Glutamatergic neuron (in vitro differentiated cells): ENCODE results near the gene NUTF2. TPM values are rescaled to one million over a fixed set of nuclear protein-coding genes. Genes with fewer than 3 reads are reported as not detected.

Experiments used
- DNase-seq: peaks from one replicate; pipeline ENCODE4 v3.0.0; 2022
- H3K27ac Mint-ChIP-seq: one replicate; pipeline ENCODE4 v1.8.0; 2020; ENCODE audit warnings: mild to moderate bottlenecking, mixed read lengths, inconsistent platforms; ENCODE audit not compliant: unreplicated experiment
- H3K27me3 Mint-ChIP-seq: one replicate; pipeline ENCODE4 v1.8.0; 2020; ENCODE audit warnings: mild to moderate bottlenecking, moderate library complexity, mixed read lengths, inconsistent platforms; ENCODE audit not compliant: unreplicated experiment
- H3K36me3 Mint-ChIP-seq: one replicate; pipeline ENCODE4 v1.8.0; 2020; ENCODE audit warnings: mild to moderate bottlenecking, mixed read lengths, inconsistent platforms; ENCODE audit not compliant: unreplicated experiment
- H3K4me1 Mint-ChIP-seq: one replicate; pipeline ENCODE4 v1.8.0; 2020; ENCODE audit warnings: mild to moderate bottlenecking, low read depth, mixed read lengths, inconsistent platforms; ENCODE audit not compliant: unreplicated experiment
- H3K4me3 Mint-ChIP-seq: one replicate; pipeline ENCODE4 v1.8.0; 2020; ENCODE audit warnings: mild to moderate bottlenecking, mixed read lengths, inconsistent platforms; ENCODE audit not compliant: unreplicated experiment
- H3K9me3 Mint-ChIP-seq: one replicate; pipeline ENCODE4 v1.8.0; 2020; ENCODE audit warnings: mild to moderate bottlenecking, moderate library complexity, mixed read lengths, inconsistent platforms; ENCODE audit not compliant: unreplicated experiment
- total RNA-seq: library from RNA; stranded (reverse); fragmentation: NEBNext Ultra II Directional; extraction: Animal tissue kit (Norgen Biotek cat#: 25700); gene quantifications from one replicate; pipeline ENCODE4 v1.2.1, GENCODE V29; 2021; ENCODE audit not compliant: unreplicated experiment
- TF ChIP-seq, protein P1 (sequence below): fragments of 200-600 bp; sonication (generic); IDR thresholded peaks from one replicate; pipeline ENCODE4 v1.5.0; 2021; ENCODE audit not compliant: partially characterized antibody, unreplicated experiment

NUTF2 gene
- total RNA-seq, 1 donor from 2014 or later = 196 TPM

DNA sequence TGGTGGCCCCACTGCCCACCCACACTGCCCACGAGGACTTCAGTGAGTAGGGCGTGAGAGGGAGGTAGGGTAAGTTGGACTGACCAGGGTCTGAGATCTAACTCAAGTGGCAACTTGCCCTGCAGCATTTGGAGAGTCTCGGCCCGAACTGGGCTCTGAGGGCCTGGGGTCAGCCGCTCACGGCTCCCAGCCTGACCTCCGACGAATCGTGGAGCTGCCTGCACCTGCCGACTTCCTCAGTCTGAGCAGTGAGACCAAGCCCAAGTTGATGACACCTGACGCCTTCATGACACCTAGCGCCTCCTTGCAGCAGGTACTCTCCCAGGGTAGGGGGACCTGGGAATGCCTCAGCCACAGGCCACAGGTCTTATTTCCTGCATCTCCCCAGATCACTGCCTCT is 32.7 kb downstream of the NUTF2 start:
- TF ChIP-seq, protein P1, sequence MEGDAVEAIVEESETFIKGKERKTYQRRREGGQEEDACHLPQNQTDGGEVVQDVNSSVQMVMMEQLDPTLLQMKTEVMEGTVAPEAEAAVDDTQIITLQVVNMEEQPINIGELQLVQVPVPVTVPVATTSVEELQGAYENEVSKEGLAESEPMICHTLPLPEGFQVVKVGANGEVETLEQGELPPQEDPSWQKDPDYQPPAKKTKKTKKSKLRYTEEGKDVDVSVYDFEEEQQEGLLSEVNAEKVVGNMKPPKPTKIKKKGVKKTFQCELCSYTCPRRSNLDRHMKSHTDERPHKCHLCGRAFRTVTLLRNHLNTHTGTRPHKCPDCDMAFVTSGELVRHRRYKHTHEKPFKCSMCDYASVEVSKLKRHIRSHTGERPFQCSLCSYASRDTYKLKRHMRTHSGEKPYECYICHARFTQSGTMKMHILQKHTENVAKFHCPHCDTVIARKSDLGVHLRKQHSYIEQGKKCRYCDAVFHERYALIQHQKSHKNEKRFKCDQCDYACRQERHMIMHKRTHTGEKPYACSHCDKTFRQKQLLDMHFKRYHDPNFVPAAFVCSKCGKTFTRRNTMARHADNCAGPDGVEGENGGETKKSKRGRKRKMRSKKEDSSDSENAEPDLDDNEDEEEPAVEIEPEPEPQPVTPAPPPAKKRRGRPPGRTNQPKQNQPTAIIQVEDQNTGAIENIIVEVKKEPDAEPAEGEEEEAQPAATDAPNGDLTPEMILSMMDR = no peak
- H3K27me3 Mint-ChIP-seq = peaks cover 7% of the 10 kb centered on the region
- peaks cover 13% of the 10 kb centered on the region for H3K4me1 Mint-ChIP-seq
- no peak overlapping the region for H3K27ac Mint-ChIP-seq
- no peak for DNase-seq
- peaks cover 12% of the 10 kb centered on the region for H3K9me3 Mint-ChIP-seq
- H3K36me3 Mint-ChIP-seq = no peaks in the 10 kb centered on the region
- H3K4me3 Mint-ChIP-seq = no peak overlapping the region

DNA sequence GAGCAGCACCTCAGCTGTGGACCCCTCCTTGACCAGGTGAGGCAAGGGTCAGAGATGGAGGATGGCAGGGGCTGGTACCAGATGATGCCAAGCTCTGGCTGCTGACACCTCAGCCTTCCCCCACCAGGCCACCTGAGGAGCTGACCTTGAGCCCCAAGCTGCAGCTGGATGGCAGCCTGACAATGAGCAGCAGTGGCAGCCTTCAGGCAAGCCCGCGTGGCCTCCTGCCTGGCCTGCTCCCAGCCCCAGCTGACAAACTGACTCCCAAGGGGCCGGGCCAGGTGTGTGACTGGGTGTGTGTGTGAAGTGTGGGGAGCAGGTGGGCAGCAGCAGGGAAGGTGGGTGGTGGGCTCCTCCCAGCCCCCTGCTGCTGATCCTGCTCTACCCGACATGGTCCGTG is 33.2 kb downstream of the NUTF2 start:
- Mint-ChIP-seq H3K27ac (no peak overlapping the region), H3K36me3 (no peaks in the 10 kb centered on the region), H3K9me3 (peaks cover 12% of the 10 kb centered on the region), H3K4me3 (no peak overlapping the region), H3K27me3 (peaks cover 8% of the 10 kb centered on the region), H3K4me1 (peaks cover 11% of the 10 kb centered on the region)
- TF ChIP-seq, protein P1 = no peak
- DNase-seq = no peak

DNA sequence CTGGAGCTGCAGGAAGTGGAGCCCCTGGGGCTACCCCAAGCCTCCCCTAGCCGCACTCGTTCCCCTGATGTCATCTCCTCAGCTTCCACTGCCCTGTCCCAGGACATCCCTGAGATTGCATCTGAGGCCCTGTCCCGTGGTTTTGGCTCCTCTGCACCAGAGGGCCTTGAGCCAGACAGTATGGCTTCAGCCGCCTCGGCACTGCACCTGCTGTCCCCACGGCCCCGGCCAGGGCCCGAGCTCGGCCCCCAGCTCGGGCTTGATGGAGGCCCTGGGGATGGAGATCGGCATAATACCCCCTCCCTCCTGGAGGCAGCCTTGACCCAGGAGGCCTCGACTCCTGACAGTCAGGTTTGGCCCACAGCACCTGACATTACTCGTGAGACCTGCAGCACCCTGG is 33.9 kb downstream of the NUTF2 start:
- Mint-ChIP-seq H3K9me3 (peaks cover 8% of the 10 kb centered on the region), H3K27me3 (peaks cover 8% of the 10 kb centered on the region), H3K4me3 (no peak overlapping the region), H3K36me3 (no peaks in the 10 kb centered on the region), H3K27ac (no peak overlapping the region), H3K4me1 (peaks cover 7% of the 10 kb centered on the region)
- TF ChIP-seq, protein P1 = no peak
- no peak for DNase-seq

DNA sequence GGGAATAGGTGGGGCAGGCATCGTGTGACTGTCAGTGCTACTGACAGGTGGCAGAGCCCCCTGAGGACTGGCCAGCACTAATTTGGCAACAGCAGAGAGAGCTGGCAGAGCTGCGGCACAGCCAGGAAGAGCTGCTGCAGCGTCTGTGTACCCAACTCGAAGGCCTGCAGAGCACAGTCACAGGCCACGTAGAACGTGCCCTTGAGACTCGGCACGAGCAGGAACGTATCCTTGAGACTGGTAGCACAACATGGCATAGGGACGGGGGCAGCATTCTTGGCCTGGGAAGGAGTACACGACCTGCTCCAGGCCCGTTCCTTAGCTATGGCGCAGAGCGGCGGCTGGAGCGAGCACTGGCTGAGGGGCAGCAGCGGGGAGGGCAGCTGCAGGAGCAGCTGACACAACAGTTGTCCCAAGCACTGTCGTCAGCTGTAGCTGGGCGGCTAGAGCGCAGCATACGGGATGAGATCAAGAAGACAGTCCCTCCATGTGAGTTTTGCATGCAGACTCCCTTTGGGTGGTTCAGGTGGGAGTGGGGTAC is 35.0 kb downstream of the NUTF2 start:
- H3K27ac Mint-ChIP-seq = peak overlapping the region; percentile 28
- H3K36me3 Mint-ChIP-seq = no peaks in the 10 kb centered on the region
- peaks cover 7% of the 10 kb centered on the region for H3K4me1 Mint-ChIP-seq
- no peak overlapping the region for H3K4me3 Mint-ChIP-seq
- peaks cover 8% of the 10 kb centered on the region for H3K27me3 Mint-ChIP-seq
- no peak for DNase-seq
- H3K9me3 Mint-ChIP-seq = peaks cover 8% of the 10 kb centered on the region
- TF ChIP-seq, protein P1 = no peak

DNA sequence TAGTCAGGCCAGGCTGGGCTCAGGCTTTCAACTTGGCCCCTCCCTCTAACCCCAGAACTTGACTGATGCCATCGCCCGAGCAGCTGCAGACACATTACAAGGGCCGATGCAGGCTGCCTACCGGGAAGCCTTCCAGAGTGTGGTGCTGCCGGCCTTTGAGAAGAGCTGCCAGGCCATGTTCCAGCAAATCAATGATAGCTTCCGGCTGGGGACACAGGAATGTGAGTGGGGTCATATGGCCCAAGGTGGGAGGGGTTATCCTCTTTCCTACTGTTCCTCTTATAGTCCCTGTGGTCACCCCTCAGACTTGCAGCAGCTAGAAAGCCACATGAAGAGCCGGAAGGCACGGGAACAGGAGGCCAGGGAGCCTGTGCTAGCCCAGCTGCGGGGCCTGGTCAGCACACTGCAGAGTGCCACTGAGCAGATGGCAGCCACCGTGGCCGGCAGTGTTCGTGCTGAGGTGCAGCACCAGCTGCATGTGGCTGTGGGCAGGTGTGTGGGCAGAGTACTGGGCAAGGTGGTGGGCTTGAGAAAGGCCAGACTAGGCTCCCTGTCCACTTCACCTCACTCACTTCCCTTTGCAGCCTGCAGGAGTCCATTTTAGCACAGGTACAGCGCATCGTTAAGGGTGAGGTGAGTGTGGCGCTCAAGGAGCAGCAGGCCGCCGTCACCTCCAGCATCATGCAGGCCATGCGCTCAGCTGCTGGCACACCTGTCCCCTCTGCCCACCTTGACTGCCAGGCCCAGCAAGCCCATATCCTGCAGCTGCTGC is 35.8 kb downstream of the NUTF2 start:
- Mint-ChIP-seq H3K27me3 (peaks cover 5% of the 10 kb centered on the region), H3K4me3 (no peak overlapping the region), H3K4me1 (peaks cover 7% of the 10 kb centered on the region), H3K36me3 (no peaks in the 10 kb centered on the region), H3K27ac (no peak overlapping the region), H3K9me3 (peaks cover 8% of the 10 kb centered on the region)
- TF ChIP-seq, protein P1 = no peak
- DNase-seq = no peak
